ENCODE results near the gene POLRMT.

DNA sequence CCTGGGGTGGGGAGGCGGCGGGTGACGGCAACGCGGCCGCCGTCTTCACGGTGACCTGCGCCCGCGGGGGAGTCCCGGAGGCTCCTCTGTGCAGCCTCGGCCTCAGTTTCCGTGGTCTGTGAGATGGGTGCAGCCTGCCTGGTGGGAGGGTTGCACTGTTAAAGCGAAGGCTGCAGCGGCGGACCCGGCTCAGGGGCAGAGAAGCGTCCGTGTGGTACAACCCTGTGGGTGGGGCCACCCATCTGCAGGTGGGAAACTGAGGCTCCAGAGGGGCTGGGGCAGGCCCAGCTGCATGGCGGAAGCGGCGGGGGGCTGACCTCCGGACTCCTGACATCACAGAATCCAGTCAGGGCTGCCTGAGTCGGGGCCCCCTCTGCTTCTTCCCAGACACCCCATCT lies 6.8 kb upstream of the POLRMT start:
- TF ChIP-seq EZH2phosphoT487 (IDR thresholded peaks at IDR 0.05; ENCODE audit: low read depth, severe bottlenecking, unreplicated experiment) (no peak), EZH2 (IDR thresholded peaks at IDR 0.05; ENCODE audit: borderline replicate concordance) (no peak)
- TF ChIP-seq, protein P1, sequence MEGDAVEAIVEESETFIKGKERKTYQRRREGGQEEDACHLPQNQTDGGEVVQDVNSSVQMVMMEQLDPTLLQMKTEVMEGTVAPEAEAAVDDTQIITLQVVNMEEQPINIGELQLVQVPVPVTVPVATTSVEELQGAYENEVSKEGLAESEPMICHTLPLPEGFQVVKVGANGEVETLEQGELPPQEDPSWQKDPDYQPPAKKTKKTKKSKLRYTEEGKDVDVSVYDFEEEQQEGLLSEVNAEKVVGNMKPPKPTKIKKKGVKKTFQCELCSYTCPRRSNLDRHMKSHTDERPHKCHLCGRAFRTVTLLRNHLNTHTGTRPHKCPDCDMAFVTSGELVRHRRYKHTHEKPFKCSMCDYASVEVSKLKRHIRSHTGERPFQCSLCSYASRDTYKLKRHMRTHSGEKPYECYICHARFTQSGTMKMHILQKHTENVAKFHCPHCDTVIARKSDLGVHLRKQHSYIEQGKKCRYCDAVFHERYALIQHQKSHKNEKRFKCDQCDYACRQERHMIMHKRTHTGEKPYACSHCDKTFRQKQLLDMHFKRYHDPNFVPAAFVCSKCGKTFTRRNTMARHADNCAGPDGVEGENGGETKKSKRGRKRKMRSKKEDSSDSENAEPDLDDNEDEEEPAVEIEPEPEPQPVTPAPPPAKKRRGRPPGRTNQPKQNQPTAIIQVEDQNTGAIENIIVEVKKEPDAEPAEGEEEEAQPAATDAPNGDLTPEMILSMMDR (IDR thresholded peaks at IDR 0.05; ENCODE audit: poor library complexity): no peak

All from hepatocyte (in vitro differentiated cells).